CD4-positive, alpha-beta T cell treated with Interleukin-15 for 4 hours (primary cell): ENCODE measurements around the gene SPART.
"Not testable (repeated sequence)": the region's sequence is repeated elsewhere in the genome, so short reads cannot be mapped to it uniquely, and the experiment has no call there.

ENCODE experiments used
- DNase-seq: peaks from one replicate; pipeline ENCODE4 v3.0.0-alpha.2; 2020; ENCODE audit warnings: low spot score

Gene SPART

DNA sequence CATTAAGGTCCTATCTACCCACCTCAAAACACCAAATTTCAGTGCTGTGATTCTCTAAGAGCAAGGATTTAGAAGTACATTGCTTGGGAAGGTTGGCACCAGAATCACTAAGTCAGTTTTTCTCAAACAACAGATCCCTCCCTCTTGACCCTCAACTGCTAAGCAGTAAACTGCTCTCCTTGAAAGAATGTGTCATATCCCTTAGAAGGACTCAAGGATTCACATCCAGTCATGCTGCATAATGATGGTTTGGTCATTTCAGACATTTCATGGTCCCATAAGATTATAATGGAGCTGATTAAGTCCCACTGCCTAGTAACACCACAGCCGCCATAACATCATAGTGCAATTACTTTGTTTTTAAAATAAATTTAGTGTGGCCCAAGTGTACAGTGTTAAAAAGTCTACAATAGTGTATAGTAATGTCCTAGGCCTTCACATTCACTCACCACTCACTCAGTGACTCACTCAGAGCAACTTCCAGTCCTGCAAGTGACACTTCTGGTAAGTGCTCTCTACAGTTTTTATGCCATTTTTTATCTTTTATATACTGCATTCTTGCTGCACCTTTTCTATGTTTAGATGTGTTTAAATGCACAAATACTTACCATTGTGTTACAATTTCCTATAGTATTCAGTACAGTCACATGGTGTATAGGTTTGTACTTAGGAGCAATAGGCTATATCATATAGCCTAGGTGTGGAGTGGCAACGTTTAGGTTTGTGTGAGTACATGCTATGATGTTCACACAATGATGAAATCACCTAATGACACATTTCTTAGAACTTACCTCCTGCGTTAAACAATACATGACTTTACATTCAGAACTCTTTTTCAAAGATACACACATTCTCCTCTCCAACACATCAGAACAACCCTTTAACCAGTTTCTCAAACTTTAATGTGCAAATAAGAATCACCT is 32.9 kb downstream of the SPART start:
- no peak for DNase-seq

DNA sequence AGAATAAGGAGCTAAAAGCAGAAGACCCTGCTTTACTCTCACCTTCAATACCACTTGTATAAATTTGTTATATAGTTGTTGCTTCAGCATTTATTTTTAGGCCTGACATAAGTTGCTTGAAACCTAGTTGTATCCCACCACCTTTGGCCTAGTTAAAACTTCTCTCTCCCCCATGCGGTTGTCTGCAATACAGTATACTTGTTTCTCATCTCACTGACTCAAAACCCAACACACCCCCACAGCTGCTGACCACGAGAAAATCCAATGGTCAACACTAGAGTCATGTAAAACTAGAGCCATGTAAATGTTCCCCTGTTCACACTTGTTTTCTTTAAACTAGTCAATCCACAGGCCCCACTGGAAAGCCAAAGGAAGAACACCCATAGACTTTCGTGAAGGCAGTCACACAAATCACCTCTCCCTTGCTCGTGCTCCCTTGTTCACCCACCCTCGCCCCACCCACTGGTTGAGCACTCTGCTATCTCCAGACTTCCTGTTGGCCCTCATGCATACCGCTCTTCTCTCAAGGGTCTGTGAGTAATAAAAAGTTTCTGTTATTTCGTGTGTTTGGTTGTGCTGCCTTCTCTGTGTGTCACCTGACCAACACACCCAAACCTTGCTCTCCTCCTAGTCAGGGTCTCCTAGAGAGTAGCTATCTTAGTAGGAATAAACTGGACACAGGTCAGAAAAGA is 35.6 kb downstream of the SPART start:
- DNase-seq, result no peak

DNA sequence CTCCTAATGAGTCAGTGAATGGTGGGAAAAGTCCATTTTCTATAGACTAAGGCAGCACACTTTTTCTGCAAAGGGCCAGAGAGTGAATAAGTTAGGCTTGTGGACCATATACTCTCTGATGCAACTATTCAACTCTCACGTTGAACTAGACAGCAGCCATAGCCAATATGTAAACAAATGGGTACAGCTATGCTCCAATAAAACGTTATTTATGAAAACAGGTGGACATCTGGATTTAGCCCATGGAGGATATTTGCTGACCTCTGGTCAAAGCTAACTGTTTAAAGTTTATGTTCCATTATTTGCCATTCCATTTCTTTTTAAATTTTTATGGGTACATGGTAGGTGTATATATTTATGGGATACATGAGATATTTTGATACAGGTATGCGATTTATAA is 43.9 kb downstream of the SPART start:
- no peak for DNase-seq

DNA sequence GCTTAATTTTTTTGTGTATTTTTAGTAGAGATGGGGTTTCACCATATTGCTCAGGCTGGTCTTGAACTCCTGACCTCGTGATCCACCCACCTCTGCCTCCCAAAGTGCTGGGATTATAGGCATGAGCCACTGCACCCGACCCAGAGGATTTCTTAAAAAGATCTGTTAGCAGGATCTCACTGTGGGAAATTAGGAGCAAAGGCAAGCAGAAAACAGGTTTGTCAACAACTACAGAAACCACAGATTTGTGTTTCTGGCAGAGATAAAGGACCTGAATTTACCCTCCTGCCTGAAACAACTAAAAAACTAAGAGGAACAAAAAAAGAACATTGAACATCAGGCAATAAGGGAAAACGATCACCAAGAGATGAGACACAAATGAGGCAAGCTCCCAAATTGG is 46.7 kb downstream of the SPART start:
- not testable (repeated sequence) for DNase-seq

DNA sequence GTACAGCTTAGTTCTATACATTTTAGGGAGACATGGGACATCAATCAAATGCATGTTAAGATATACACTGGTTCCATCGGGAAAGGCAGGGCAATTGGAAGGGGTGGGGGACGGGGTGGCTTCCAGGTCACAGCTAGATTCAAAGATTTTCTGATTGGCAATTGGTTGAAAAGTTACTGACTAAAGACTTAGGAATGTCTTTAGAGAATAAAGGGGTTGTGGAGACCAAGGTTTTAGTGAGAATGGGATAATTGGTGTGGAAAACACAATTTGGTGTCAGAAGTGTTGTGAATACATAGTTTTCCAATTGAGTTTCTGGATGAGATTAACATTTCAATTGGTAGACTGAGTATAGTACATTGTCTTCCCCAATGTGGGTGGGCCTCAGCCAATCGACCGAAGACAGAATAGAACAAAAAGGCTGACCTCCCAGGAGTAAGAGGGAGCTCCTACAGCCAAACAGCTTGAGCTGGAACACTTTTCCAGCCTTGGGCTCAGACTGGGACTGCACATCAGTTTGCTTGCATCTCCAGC is 47.6 kb downstream of the SPART start:
- no peak for DNase-seq

DNA sequence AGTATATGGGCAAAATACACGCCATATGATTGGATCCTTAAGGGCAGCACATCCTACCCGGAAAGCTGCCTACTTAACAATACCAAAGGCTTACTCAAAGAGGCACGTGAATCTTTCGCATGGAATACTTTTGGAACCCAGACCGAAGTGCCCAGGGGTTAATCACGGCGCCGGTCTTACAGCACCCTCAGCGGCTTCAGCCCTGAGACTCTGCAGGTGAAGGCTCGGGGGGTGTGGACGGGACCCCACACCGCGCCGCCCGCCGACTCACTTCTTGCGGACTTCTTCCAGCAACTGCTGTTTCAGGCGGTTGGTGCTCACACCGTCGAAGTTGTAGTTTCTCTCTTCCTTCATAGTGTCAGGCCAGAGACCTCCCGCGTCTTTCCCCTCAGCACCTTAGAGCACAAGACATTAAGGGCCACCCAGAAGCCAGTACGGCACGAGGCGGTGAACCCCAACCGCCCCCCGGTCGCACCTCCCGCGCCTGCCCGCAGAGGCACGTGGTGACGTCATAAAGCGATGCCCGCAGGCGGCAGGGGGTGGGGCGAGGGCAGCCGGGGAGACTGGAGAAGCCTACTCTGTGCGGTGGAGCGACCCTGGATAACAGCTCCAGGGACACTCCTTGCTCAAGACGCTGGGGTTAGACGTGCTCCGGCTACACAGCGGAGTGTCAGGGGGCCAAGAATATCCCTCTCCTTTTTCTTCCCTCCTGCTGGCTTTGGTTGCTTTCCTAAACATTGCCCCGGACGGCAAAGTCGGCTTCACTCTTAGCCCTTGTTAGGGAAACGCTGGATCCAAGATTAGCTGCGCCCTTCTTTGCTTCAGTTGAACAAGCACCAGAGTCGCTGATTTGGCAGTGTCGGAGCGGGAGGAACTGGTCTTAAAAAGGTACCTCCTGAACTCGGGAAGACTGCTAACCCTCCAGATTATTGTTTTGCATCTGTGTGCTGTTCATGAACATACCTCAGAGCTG is 48.5 kb downstream of the SPART start, which contains the start of gene CCDC169:
Gene CCDC169 (minus strand): TSS at position 449 of the 973 bp plus-strand sequence. CDS start 95 bp downstream, at position 354.
- DNase-seq, result peak; percentile 43

DNA sequence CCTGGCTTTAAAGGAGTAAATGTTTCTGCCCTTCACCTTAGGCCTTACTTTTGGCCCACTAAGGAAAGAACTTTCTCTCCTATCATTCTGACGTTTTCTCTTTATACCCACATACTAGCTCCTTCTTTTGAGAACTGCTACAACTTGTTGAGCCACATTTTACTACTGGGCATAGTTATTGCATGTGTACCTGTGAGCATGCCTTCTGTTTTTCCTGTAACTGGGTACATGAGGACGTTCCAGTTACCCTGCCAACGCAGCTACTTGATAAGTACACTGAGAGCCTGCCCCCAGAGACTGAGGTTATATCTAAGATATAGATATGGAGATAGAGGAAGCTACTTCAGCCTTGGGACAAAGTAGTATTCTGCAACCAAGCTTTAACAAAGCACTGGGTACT is 52.1 kb downstream of the SPART start:
- DNase-seq, result no peak

DNA sequence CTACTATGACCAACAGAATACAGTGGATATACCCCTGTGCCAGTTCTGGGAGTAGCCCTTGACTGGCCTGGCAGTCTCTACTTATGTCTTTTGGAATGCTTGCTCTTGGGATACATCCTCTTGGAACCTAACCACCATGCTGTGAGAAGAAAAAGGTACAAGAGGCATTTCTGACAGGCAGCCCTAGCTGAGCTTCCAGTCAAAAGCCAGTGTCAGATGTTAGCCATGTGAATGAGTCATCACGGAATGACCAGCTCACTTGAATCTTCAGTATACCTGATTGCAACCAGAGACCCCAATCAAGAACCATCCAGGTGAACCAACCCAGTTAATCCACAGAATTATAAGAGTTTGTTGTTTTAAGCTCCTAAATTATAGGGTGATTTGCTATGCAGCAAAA is 52.7 kb downstream of the SPART start:
- DNase-seq, result no peak

DNA sequence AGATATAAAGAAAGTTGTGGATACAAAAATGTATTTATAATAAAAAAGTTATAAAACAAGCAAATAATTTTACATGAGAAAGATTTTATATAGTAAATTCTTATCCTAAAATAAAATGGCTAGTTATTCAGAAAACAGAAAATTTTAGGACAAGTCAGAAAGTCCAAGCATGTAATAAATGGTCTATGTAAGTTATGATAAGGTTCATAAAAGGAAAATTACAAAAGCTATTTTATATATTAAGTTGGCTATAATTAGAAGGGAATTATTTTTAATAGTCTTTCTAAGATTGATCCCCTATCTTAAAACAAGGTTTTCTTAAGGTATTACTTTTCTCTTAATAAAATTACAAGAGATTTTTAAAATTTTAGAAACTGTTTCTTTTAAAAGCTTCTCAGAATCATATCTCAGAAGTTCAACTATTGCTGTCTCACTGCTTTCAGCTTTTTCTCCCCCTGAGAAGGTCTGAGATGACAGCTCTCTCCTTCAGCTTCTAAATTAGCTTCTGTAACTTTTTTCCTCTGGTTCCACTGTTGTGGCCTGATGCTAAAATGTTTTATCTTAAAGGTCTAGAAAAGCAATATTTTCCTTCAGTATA is 57.3 kb downstream of the SPART start:
- DNase-seq, result no peak

DNA sequence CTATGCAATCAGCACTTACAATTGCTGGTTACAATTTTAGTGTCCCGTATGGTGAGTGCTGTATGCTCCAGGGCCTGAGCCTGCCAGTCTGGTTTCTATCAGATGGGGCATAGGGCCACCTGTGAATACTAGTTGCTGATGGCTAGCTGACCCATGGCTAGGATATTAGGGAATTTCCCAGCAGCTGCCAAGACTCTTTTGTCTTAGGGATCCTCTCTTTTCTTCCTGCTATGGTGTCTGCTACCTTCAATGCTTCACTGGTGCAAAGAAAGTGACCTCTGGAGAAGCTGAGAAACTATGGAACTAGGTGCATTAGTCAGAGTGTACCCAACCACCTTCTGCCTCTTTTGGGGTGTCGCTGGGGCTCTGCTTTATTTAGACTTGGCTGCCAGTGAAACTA is 60.2 kb downstream of the SPART start:
- no peak for DNase-seq

DNA sequence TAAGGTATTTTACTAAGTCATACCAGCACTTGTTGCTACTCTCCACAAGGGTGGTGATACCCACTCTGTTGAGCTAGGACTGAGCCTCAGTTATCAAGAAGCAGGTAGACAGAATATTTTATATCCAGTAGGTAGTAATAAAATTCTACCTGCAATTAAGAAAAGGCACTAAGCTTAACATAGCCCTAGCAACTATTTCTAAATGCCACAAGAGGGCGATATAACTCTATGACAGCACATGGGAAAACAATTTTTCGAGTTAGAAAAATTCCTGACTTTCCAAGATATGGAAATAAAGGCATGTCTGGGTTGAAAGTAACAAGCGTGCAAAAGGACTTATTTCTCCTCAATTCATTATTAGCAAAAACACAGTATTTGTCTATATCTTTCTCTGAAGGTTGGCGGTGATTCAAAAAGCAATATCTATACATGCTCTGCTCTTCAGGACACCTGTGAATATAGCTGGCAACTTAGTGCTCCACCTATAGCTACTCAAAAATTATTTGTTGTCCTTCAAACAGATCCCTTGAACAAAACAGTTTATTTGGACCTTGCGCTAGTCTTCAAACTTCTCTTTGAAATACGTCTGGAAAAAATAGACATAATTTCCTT is 63.3 kb downstream of the SPART start:
- DNase-seq, result peak; percentile 14

DNA sequence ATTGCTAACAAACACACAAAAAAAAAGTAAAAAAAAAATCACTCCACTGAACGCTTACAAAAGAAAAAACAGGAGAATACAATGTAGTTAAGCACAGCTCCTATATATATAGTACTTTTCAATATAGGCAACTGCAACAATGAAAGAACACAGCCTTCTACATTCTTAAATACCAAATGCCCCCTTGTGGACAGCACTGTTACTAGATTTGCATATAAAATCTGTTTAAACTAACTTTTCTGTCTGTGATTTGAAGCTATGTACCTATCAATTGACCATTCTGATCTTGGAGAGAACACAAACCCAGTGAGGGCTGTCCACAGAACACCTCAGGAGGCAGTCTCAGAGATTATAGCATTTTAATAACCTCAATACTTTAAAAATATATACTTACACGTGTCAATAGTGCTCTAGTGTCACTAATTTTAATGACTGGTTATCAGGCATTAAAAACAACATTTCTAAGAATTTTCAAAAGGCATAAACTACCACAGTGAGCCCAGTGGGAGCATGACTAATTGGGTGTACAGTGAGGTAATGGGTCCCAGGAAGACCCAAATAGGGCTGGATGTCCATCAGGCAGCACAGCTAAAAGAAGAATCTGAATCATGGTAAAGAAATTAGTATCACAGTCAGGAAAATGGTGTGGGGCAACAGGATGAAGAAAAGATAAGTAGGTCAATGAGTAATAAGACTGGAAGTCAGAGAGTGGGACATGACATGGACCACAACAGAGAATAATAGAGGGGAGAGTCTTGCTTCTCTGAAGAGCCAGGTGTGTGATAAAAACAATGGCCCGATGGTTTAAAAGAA is 70.8 kb downstream of the SPART start:
- DNase-seq, result no peak

DNA sequence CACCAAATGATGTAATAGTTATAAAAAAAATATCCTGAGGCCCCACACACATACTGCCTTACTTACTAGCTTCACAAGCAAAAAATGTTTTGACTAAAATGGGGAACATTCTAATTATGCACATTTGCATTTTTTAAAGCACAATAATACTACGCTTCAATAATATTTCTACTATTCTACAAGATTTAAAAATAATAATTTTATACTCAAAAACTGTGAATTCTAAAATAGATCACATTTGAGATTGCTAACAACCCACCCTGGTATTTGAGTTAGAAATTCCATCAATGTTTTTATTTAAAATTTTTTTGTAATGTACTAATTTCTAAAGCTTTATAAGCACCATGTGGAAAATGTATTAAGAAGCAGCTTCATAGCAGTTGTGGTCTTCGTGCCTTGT is 72.8 kb downstream of the SPART start:
- DNase-seq, result no peak

DNA sequence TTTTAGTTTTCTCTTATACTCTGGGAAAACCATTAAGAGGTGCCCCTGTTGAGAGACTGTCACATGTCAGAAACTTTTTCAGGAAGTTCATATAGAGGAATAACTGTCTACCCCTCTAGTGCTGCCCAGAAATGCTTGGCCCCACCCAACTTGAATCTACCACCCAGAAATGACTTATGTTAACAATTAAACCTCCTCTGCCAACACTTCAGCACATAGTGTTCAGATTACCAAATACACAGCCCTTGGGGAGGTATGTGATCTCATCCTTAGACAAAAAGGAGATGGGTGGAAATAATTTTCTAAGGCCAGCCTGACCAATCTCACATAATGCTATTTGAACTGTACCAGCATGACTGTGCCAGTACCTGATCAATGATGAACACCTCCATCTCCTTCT is 84.2 kb downstream of the SPART start:
- no peak for DNase-seq

DNA sequence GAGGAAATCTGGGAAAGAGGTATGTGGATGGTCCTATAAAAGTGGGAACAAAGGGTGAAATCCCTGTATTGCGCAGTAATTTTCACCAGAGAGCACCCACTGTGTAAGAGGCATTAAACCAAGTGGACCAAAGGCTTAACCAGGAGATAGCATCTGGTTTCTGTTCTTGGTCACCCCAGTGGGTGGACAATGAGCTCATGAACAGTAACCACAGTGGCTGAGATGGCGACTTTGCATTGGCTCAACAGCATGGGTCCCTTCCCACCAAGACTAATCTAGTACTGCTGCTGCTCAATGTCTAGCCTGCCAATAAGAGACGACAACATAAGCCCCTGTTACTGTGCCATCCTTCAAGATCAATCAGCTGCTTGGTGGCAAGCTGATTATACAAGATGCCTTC is 85.2 kb downstream of the SPART start:
- DNase-seq, result no peak

DNA sequence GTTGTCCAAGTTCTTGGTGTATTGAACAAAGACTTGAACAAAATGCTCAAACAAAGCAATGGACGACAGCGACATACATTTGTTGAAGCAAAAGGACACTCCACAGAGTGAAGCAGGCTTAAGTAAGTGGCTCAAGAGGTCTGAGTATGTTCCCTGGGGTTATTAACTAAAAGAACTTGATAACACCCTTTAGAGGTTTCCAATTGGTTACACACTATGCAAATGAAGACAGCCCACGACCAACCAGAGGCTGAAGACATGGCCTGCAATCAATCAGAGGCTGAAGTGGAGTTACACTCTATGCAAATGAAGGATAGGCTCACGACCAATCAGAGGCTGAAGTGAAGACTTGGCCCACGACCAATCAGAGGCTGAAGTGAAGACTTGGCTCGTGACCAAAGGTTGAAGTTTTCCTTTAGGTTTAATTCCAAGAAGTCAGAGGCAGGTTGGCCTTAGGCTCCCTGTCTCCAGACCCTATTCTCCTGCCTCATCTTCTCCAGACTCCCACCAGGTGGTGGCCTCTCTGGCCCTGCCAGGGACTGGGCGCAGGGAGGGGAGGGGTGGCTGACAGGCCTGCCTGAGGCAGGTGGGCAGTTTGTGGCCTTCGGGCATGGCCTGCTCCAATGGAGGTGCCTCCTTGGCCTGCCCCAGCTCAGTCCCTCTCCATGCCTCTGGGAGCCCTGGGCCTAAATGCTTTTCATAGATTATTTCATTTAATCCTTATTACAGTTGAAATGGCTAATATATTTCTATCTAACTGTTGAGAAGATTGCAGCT is 86.6 kb downstream of the SPART start:
- DNase-seq, result no peak

DNA sequence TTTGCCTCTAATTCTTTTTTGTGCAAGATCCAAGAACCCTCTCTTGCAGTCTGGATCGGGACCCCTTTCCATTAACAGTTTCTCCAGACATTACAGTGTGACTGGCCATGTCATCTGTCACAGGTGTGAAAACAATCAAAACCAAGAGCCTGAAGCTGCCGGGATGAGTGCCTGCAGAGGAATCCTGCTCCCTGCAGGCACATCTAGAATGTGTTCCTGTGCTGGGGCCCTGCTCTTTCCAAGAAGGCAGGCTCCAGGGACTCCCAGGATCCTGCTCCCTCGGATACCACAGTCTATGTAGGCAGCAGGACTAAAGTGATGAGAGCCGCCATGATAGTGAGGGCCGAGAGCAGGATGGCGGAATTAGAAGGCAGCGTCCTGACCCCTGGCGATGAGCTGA is 87.4 kb downstream of the SPART start:
- no peak for DNase-seq
